HG03520 (cell line): ENCODE data around the gene SPRY1.

Experiments used
- ATAC-seq: cut with Tn5 transposase; IDR thresholded peaks from one replicate; pipeline ENCODE4 v1.9.1; 2021; ENCODE audit warnings: mild to moderate bottlenecking, moderate library complexity; ENCODE audit not compliant: unreplicated experiment

The SPRY1 gene

GRCh38 chr4:123396307-123397143, at the start of gene SPRY1:
SPRY1 (plus strand) TSS chr4:123396795; CDS start chr4:123401592, 4,797 bp downstream.
- peak; percentile 54 for ATAC-seq

- no peak for ATAC-seq
These were observed 49.6 kb upstream of the SPRY1 start for GRCh38 chr4:123346951-123347350.

- no peak for ATAC-seq
These were observed 47.6 kb upstream of the SPRY1 start for GRCh38 chr4:123348946-123349345.

GRCh38 chr4:123349421-123350190, 47.0 kb upstream of the SPRY1 start:
- no peak for ATAC-seq

- ATAC-seq = no peak
These were observed 46.4 kb upstream of the SPRY1 start for GRCh38 chr4:123350191-123350544.

GRCh38 chr4:123350726-123351125, 45.9 kb upstream of the SPRY1 start:
- no peak for ATAC-seq

GRCh38 chr4:123351713-123352112, 44.9 kb upstream of the SPRY1 start:
- ATAC-seq = no peak

- ATAC-seq = no peak
These were observed 44.2 kb upstream of the SPRY1 start for GRCh38 chr4:123352240-123352945.

- no peak for ATAC-seq
These were observed 43.6 kb upstream of the SPRY1 start for GRCh38 chr4:123352966-123353365.

GRCh38 chr4:123353656-123354055, 42.9 kb upstream of the SPRY1 start:
- no peak for ATAC-seq

- ATAC-seq = no peak
These were observed 41.9 kb upstream of the SPRY1 start for GRCh38 chr4:123354701-123355100.

- ATAC-seq = no peak
These were observed 39.7 kb upstream of the SPRY1 start for GRCh38 chr4:123356921-123357320.

- no peak for ATAC-seq
These were observed 36.9 kb upstream of the SPRY1 start for GRCh38 chr4:123359449-123360315.

GRCh38 chr4:123361195-123361861, 35.3 kb upstream of the SPRY1 start:
- ATAC-seq = no peak

GRCh38 chr4:123362103-123362502, 34.5 kb upstream of the SPRY1 start:
- ATAC-seq = no peak

GRCh38 chr4:123363729-123364128, 32.9 kb upstream of the SPRY1 start:
- ATAC-seq = peak; percentile 91

- ATAC-seq = no peak
These were observed 31.7 kb upstream of the SPRY1 start for GRCh38 chr4:123364906-123365305.

- ATAC-seq = no peak
These were observed 31.2 kb upstream of the SPRY1 start for GRCh38 chr4:123365412-123365811.

- ATAC-seq = no peak
These were observed 30.3 kb upstream of the SPRY1 start for GRCh38 chr4:123366144-123366748.

GRCh38 chr4:123378794-123379193, 17.8 kb upstream of the SPRY1 start:
- ATAC-seq = no peak
